Endothelial cell (in vitro differentiated cells): ENCODE data around the gene DMD. TPM values are rescaled to one million over a fixed set of nuclear protein-coding genes. Genes with fewer than 3 reads are reported as not detected.

Source experiments
- DNase-seq: peaks from one replicate; pipeline ENCODE4 v3.0.0; 2021; ENCODE audit warnings: low spot score
- H3K27ac Mint-ChIP-seq: one replicate; pipeline ENCODE4 v1.8.0; 2021; ENCODE audit warnings: mixed read lengths, inconsistent platforms; ENCODE audit not compliant: unreplicated experiment
- H3K27me3 Mint-ChIP-seq: one replicate; pipeline ENCODE4 v1.8.0; 2021; ENCODE audit warnings: mild to moderate bottlenecking, moderate library complexity, mixed read lengths, inconsistent platforms; ENCODE audit not compliant: unreplicated experiment
- H3K36me3 Mint-ChIP-seq: one replicate; pipeline ENCODE4 v1.8.0; 2021; ENCODE audit warnings: mild to moderate bottlenecking, low read depth, mixed read lengths, inconsistent platforms; ENCODE audit not compliant: unreplicated experiment
- H3K4me1 Mint-ChIP-seq: one replicate; pipeline ENCODE4 v1.8.0; 2021; ENCODE audit warnings: mild to moderate bottlenecking, mixed read lengths, inconsistent platforms; ENCODE audit not compliant: unreplicated experiment
- H3K4me3 Mint-ChIP-seq: one replicate; pipeline ENCODE4 v1.8.0; 2021; ENCODE audit warnings: mild to moderate bottlenecking, mixed read lengths, inconsistent platforms; ENCODE audit not compliant: unreplicated experiment
- H3K9me3 Mint-ChIP-seq: one replicate; pipeline ENCODE4 v1.8.0; 2021; ENCODE audit warnings: mixed read lengths, inconsistent platforms; ENCODE audit not compliant: unreplicated experiment
- CTCF ChIP-seq: fragments of 200-600 bp; sonication (generic); IDR thresholded peaks from one replicate; pipeline ENCODE4 v1.5.0; 2021; ENCODE audit warnings: antibody characterized with exemption; ENCODE audit not compliant: unreplicated experiment
- total RNA-seq: library from RNA; stranded (reverse); fragmentation: NEBNext Ultra II Directional; extraction: Animal tissue kit (Norgen Biotek cat#: 25700); gene quantifications from one replicate; pipeline ENCODE4 v1.2.1, GENCODE V29; 2021; ENCODE audit not compliant: unreplicated experiment

DMD gene
- total RNA-seq, 1 donor from 2014 or later: 5.5 TPM

DNA sequence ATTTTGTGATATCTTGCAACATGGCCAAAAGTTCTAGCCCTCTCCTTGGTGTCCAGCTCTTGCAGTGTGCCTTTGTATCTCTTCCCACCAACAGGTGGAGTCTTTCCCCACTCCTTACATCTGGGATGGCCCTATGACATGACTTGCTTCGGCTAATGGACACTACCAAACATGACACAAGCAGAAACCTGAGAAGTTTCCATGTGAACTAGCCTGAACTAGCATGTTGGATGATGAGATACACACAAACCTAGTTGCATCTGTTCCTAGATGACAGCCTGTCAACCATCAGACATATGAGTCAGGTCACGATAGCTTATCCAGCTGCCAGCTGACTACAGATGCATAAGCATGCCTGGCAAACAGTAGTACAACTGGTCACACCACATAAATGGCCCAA lies 1932.0 kb downstream of the DMD start:
- Mint-ChIP-seq H3K4me1 (no peaks in the 10 kb centered on the region), H3K9me3 (no peaks in the 10 kb centered on the region), H3K27me3 (no peaks in the 10 kb centered on the region), H3K36me3 (no peaks in the 10 kb centered on the region), H3K27ac (no peak overlapping the region), H3K4me3 (no peak overlapping the region)
- TF ChIP-seq CTCF: no peak
- DNase-seq: no peak

DNA sequence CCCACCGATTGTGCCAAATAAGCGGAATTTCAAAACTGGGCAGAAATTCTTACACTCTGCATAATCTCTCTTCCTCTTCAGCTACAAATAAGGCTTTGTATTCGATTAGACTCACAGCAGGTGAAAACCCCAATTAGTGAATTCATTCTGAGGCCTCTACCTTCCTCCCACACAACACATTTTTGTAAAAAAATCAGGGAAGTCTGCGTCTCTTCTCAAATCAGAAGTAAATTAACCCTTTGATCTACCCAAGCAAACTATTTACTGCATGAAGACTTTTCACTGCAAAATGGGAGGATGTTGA lies 1938.9 kb downstream of the DMD start:
- H3K4me3 Mint-ChIP-seq: no peak overlapping the region
- H3K9me3 Mint-ChIP-seq: no peaks in the 10 kb centered on the region
- peaks cover 6% of the 10 kb centered on the region for H3K4me1 Mint-ChIP-seq
- TF ChIP-seq CTCF: no peak
- no peaks in the 10 kb centered on the region for H3K36me3 Mint-ChIP-seq
- no peak for DNase-seq
- no peak overlapping the region for H3K27ac Mint-ChIP-seq
- H3K27me3 Mint-ChIP-seq: no peaks in the 10 kb centered on the region

DNA sequence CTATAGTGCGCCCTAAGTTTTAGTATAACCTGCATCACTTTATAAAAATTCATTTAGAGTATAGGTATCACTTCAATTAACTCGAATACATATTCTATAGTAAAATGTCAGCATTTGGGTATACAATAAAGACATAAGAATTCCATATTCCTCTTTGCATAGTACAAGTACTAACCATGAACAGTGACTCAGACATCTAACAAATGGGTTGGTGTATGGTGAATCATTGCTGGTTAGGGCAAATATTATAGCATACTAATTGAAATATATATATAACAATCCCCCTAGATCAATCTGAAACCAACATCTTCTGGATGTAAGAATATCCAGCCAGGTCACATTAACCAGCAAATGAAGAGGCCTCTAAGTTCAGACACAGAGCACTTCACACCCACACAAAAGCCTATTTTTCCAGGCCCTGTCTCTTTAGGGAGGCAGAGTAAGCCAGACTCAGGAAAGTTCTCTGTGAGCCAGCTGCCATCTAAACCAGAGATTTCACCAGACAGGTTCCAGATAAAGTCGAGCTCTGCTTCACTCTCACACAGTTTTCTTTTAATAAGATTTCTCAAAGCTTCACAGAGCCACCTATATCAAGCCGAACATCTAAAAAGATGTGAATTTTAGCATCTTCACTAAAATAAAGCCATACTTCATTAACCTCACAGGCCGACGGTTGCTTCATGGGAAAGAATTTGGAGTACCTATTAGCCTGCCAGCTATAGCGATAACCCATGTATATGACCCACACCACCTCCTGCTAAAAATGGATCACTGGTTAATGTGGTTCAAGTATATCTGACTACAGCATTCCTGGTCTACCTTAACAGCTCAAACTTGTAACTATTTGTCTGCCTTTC lies 1939.5 kb downstream of the DMD start:
- Mint-ChIP-seq H3K4me3 (no peak overlapping the region), H3K9me3 (no peaks in the 10 kb centered on the region), H3K4me1 (peaks cover 6% of the 10 kb centered on the region), H3K36me3 (no peaks in the 10 kb centered on the region), H3K27me3 (no peaks in the 10 kb centered on the region), H3K27ac (no peak overlapping the region)
- no peak for TF ChIP-seq CTCF
- no peak for DNase-seq

DNA sequence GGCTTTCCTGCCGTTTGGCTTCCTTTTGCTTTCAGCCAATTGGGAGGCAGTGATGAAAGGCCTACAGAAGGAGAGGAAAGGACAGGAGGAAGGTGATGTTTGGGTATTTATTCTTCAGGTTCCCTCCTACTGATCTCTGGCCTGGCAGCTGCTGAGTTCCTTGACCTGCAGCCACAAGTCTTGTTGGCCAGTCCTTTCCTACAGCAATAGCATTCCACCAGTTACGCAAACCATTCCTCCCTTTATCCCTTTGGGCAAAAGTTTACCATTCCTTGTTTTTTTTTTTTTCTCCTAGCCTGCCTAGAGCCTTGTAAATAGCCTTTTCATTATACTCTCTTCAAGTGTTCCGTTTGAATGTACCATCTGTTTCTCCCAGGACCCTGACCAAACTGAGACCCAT lies 1941.4 kb downstream of the DMD start:
- Mint-ChIP-seq H3K4me3 (no peak overlapping the region), H3K4me1 (peaks cover 6% of the 10 kb centered on the region), H3K27ac (no peak overlapping the region), H3K9me3 (no peaks in the 10 kb centered on the region), H3K27me3 (no peaks in the 10 kb centered on the region), H3K36me3 (no peaks in the 10 kb centered on the region)
- no peak for TF ChIP-seq CTCF
- DNase-seq: no peak

DNA sequence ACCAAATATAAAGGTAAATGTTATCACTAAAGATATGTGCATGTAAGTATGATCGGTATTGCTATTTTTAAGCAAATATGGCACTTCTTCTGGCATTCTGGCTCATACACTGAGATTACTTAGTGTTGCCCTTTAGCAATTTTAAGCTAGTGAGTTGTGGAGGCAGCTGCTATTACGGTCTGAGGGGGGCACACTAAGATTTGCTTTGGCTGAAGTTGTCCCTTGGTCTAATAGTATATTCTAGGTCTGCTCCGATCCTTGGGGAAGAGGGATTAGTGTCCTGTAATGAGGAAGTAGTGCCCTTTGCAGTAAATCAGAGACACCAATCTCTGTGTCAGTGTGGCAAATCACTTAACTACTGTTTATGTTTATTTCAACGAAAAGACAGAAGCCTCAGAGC lies 1943.0 kb downstream of the DMD start:
- Mint-ChIP-seq H3K27me3 (no peaks in the 10 kb centered on the region), H3K4me3 (no peak overlapping the region), H3K9me3 (no peaks in the 10 kb centered on the region), H3K4me1 (no peaks in the 10 kb centered on the region), H3K36me3 (no peaks in the 10 kb centered on the region), H3K27ac (no peak overlapping the region)
- DNase-seq: no peak
- TF ChIP-seq CTCF: no peak
